Measurements from ENCODE around the gene TRPC1.

TRPC1 gene

DNA sequence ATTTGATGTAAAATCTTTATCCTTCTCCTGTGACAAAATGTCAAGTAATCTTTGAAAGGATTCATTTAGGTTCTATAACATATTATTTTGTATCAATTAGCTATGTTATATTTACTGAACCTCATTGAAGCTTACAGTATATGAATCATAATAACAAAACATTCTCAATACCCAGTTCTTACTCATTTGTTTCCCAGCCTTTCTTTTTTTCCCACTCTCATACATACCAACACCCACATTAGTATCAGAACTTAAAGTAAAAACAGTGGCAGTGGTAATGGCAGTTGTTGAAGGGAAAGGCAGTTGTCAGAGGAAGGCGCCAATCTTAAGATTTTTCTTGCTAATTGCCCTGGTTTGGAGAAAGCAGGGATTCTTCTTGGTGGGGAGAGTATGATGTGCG is 33.2 kb upstream of the TRPC1 start:
- TF ChIP-seq, protein P1, sequence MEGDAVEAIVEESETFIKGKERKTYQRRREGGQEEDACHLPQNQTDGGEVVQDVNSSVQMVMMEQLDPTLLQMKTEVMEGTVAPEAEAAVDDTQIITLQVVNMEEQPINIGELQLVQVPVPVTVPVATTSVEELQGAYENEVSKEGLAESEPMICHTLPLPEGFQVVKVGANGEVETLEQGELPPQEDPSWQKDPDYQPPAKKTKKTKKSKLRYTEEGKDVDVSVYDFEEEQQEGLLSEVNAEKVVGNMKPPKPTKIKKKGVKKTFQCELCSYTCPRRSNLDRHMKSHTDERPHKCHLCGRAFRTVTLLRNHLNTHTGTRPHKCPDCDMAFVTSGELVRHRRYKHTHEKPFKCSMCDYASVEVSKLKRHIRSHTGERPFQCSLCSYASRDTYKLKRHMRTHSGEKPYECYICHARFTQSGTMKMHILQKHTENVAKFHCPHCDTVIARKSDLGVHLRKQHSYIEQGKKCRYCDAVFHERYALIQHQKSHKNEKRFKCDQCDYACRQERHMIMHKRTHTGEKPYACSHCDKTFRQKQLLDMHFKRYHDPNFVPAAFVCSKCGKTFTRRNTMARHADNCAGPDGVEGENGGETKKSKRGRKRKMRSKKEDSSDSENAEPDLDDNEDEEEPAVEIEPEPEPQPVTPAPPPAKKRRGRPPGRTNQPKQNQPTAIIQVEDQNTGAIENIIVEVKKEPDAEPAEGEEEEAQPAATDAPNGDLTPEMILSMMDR (IDR thresholded peaks at IDR 0.05; ENCODE audit: low read depth, low read length) = no peak
- TF ChIP-seq EZH2phosphoT487 (IDR thresholded peaks at IDR 0.05; ENCODE audit: low read depth) = no peak
- no peak overlapping the region for H3K4me2 ChIP-seq (ENCODE audit: low read length)
- no peaks in the 10 kb centered on the region for H3K36me3 ChIP-seq (replicated peaks; ENCODE audit: low read depth, low read length)

GRCh38 chr3:142691527-142691926 is 32.3 kb upstream of the TRPC1 start:
- H4K20me1 ChIP-seq (ENCODE audit: insufficient read depth, low read length) = no peaks in the 10 kb centered on the region
- TF ChIP-seq, protein P1 (IDR thresholded peaks at IDR 0.05; ENCODE audit: low read depth, low read length) = no peak
- TF ChIP-seq EZH2phosphoT487 (IDR thresholded peaks at IDR 0.05; ENCODE audit: low read depth) = no peak
- no peaks in the 10 kb centered on the region for H3K36me3 ChIP-seq (replicated peaks; ENCODE audit: low read depth, low read length)
- no peaks in the 10 kb centered on the region for H3K79me2 ChIP-seq (ENCODE audit: low read length)
- H2AFZ ChIP-seq (ENCODE audit: low read depth, low read length) = no peak overlapping the region
- no peak overlapping the region for H3K9ac ChIP-seq (ENCODE audit: low read length)
- no peaks in the 10 kb centered on the region for H3K9me3 ChIP-seq (ENCODE audit: insufficient read depth, low read length)
- H3K4me1 ChIP-seq (ENCODE audit: low read length) = peaks cover 3% of the 10 kb centered on the region; the same call in 1 of the 2 replicates
- H3K27ac ChIP-seq (ENCODE audit: low read length) = no peak overlapping the region
- H3K4me2 ChIP-seq (ENCODE audit: low read length) = no peak overlapping the region
- H3K4me3 ChIP-seq (ENCODE audit: low read length) = no peak overlapping the region
- H3K27me3 ChIP-seq (ENCODE audit: low read depth, low read length) = no peaks in the 10 kb centered on the region

More for the DNA sequence above, 33.2 kb upstream of the TRPC1 start:
- H3K79me2 ChIP-seq (ENCODE audit: low read length) = no peaks in the 10 kb centered on the region
- no peaks in the 10 kb centered on the region for H3K9me3 ChIP-seq (ENCODE audit: insufficient read depth, low read length)
- no peaks in the 10 kb centered on the region for H3K27me3 ChIP-seq (ENCODE audit: low read depth, low read length)
- peaks cover 4% of the 10 kb centered on the region; the same call in 1 of the 2 replicates for H3K4me1 ChIP-seq (ENCODE audit: low read length)
- H3K4me3 ChIP-seq (ENCODE audit: low read length) = no peak overlapping the region
- no peak overlapping the region for H2AFZ ChIP-seq (ENCODE audit: low read depth, low read length)
- no peak overlapping the region for H3K27ac ChIP-seq (ENCODE audit: low read length)
- H3K9ac ChIP-seq (ENCODE audit: low read length) = no peak overlapping the region
- H4K20me1 ChIP-seq (ENCODE audit: insufficient read depth, low read length) = no peaks in the 10 kb centered on the region

DNA sequence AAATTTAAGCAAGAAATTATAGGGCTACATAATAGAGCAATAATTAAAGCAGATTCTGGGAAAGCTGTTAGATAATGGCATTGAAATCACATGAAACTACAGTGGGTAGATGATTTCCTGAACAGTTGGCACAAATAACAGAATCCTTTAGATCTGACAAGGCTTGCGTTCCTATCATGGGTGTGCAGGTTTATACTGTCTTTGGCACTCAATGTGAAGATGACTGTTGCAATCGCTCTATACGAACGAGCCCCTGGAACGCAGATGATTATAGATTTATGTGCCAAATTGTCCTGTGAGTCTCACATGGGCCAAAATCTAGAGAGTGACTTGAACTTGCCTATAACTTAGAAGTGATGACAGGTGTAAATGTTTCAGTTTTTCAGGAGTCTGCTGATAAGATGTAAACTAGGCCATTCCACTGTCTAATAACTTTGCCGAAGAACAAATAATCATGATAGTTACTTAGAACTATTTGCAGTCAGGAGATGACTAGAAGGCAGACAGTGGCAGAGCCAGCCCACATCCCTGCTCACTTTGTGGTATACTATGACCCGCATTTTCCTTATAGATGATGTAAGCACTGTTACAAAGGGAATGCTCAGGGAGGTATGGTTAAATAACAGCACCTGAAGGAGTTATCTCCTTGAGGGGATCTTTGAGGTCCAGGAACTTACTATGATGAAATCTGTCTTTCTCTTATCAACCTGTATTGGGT is 30.5 kb upstream of the TRPC1 start:
- H3K9me3 ChIP-seq (ENCODE audit: insufficient read depth, low read length) = no peaks in the 10 kb centered on the region
- H2AFZ ChIP-seq (ENCODE audit: low read depth, low read length) = no peak overlapping the region

GRCh38 chr3:142694225-142694624 is 29.6 kb upstream of the TRPC1 start:
- H2AFZ ChIP-seq (ENCODE audit: low read depth, low read length) = no peak overlapping the region
- no peak overlapping the region for H3K4me2 ChIP-seq (ENCODE audit: low read length)
- no peak overlapping the region for H3K4me3 ChIP-seq (ENCODE audit: low read length)
- H3K9ac ChIP-seq (ENCODE audit: low read length) = no peak overlapping the region
- no peaks in the 10 kb centered on the region for H3K9me3 ChIP-seq (ENCODE audit: insufficient read depth, low read length)
- TF ChIP-seq, protein P1 (IDR thresholded peaks at IDR 0.05; ENCODE audit: low read depth, low read length) = no peak
- TF ChIP-seq EZH2phosphoT487 (IDR thresholded peaks at IDR 0.05; ENCODE audit: low read depth) = no peak
- no peaks in the 10 kb centered on the region for H3K27me3 ChIP-seq (ENCODE audit: low read depth, low read length)
- no peaks in the 10 kb centered on the region for H4K20me1 ChIP-seq (ENCODE audit: insufficient read depth, low read length)
- no peaks in the 10 kb centered on the region for H3K79me2 ChIP-seq (ENCODE audit: low read length)
- H3K27ac ChIP-seq (ENCODE audit: low read length) = no peak overlapping the region
- no peaks in the 10 kb centered on the region for H3K4me1 ChIP-seq (ENCODE audit: low read length)
- H3K36me3 ChIP-seq (replicated peaks; ENCODE audit: low read depth, low read length) = no peaks in the 10 kb centered on the region

More for the DNA sequence above, 30.5 kb upstream of the TRPC1 start:
- no peaks in the 10 kb centered on the region for H4K20me1 ChIP-seq (ENCODE audit: insufficient read depth, low read length)
- no peaks in the 10 kb centered on the region for H3K79me2 ChIP-seq (ENCODE audit: low read length)
- no peak overlapping the region for H3K9ac ChIP-seq (ENCODE audit: low read length)
- H3K4me3 ChIP-seq (ENCODE audit: low read length) = no peak overlapping the region
- TF ChIP-seq, protein P1 (IDR thresholded peaks at IDR 0.05; ENCODE audit: low read depth, low read length) = no peak
- TF ChIP-seq EZH2phosphoT487 (IDR thresholded peaks at IDR 0.05; ENCODE audit: low read depth) = no peak
- no peaks in the 10 kb centered on the region for H3K27me3 ChIP-seq (ENCODE audit: low read depth, low read length)
- H3K27ac ChIP-seq (ENCODE audit: low read length) = no peak overlapping the region
- H3K4me1 ChIP-seq (ENCODE audit: low read length) = no peaks in the 10 kb centered on the region
- H3K4me2 ChIP-seq (ENCODE audit: low read length) = no peak overlapping the region
- H3K36me3 ChIP-seq (replicated peaks; ENCODE audit: low read depth, low read length) = no peaks in the 10 kb centered on the region
